ENCODE results near the gene MDGA2. TPM values are rescaled to one million over a fixed set of nuclear protein-coding genes. Genes with fewer than 3 reads are reported as not detected.

Gene MDGA2
- total RNA-seq, 2 experiments from 2014 or later: not detected

DNA sequence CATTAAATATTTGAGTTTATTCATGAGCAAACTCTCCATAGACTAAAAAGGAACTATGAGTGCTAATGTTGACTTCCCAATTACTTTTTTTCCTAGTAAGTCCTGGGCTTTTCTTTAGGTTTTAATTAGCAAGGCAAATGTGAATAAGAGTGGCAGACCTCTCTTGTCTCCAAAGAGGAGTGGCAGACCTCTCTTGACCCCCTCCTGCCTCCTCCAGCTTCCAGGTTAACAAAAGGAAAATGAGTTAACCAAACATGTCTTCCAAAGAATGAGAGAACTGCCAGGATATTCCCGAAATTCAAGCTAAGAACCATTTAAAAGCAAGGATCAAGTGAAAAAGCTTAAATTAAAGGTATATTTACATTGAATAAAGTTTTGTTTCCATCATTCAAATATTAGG, 253.2 kb downstream of the MDGA2 start:
- H3K4me3 Mint-ChIP-seq: no peak overlapping the region
- peaks cover 5% of the 10 kb centered on the region for H3K9me3 Mint-ChIP-seq
- H3K36me3 Mint-ChIP-seq (ENCODE audit: low read depth): no peaks in the 10 kb centered on the region
- no peaks in the 10 kb centered on the region for H3K27me3 Mint-ChIP-seq
- no peak for DNase-seq
- POLR2A ChIA-PET: no interaction called here
- H3K4me1 Mint-ChIP-seq: no peaks in the 10 kb centered on the region
- CTCF ChIA-PET: no interaction called here
- H3K27ac Mint-ChIP-seq: no peak overlapping the region

DNA sequence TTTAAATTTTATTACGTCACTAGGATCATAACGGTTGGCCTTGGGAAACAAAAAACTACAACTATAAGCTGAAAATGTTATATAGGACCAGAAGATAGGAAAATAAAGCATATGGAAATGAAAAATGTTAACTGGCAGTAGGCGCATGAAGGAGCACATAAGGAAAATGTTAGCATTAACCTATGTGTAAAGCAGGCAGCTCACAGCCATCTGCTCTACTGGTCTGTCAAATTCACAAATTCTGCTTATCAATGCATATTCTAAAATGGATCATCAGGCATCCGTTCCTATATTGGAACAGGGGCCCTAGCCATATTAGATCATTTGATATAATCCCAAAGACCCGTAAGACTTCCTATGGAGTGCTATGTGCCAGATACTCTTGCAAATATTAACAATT, 263.9 kb downstream of the MDGA2 start:
- H3K27me3 Mint-ChIP-seq: no peaks in the 10 kb centered on the region
- ChIA-PET CTCF (no interaction called here), POLR2A (no interaction called here)
- H3K4me3 Mint-ChIP-seq: no peak overlapping the region
- DNase-seq: no peak
- H3K4me1 Mint-ChIP-seq: no peaks in the 10 kb centered on the region
- no peaks in the 10 kb centered on the region for H3K36me3 Mint-ChIP-seq (ENCODE audit: low read depth)
- H3K27ac Mint-ChIP-seq: no peak overlapping the region
- no peaks in the 10 kb centered on the region for H3K9me3 Mint-ChIP-seq

DNA sequence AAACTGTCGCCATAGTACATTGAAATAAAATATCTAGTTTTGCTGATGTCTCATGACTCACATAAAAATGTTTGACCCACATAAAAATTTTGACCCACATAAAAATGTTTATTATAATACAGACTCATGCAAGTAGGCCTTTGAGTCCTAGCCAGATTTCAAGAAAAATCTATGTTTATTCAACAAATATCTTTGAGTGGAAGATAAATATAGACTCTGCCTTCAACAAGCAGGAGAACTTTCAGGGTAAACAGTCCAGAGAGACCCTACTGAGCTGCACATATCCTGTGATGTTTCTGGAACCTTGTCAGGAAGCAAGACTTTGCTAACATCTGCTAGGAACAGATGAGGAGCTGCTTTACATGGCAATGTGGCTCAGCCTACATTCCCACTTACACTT, 283.1 kb downstream of the MDGA2 start:
- Mint-ChIP-seq H3K27ac (no peak overlapping the region), H3K9me3 (peaks cover 5% of the 10 kb centered on the region), H3K4me1 (no peaks in the 10 kb centered on the region), H3K27me3 (no peaks in the 10 kb centered on the region), H3K36me3 (ENCODE audit: low read depth) (no peaks in the 10 kb centered on the region), H3K4me3 (no peak overlapping the region)
- CTCF ChIA-PET: no interaction called here
- POLR2A ChIA-PET: no interaction called here
- no peak for DNase-seq

DNA sequence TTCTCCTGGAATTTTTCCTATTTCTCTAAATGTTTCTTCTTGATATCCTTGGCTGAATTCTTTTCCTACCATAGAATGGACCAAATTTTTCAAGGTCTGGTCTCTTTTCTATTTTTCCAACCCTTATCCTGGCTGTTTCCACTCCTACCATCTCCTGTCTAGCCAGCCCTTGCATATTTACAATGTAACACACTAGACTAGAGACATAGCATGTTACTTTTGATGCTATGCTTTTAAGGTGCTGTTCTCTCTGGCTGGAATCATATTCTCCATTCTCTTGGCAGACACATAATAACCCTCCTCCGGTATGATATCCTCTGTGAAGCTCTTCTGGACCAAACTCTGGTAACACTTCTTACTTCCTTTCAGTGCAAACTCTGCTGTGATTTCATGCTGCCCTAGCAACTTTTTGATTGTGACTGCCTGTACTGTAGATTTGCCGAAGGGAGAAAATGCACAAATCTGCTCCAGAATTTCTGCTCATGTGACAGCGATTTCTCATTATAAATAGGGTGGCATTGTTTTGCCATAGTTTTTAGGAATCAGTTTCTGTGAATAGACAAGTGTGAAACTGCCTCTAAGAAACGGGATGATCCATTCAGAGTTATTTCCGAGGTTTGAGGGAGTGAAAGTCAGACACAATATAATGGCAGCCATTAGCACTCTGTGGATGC, 284.4 kb downstream of the MDGA2 start:
- ChIA-PET CTCF (no interaction called here), POLR2A (no interaction called here)
- no peaks in the 10 kb centered on the region for H3K4me1 Mint-ChIP-seq
- no peak overlapping the region for H3K27ac Mint-ChIP-seq
- no peak for DNase-seq
- H3K9me3 Mint-ChIP-seq: peaks cover 5% of the 10 kb centered on the region
- H3K27me3 Mint-ChIP-seq: no peaks in the 10 kb centered on the region
- no peaks in the 10 kb centered on the region for H3K36me3 Mint-ChIP-seq (ENCODE audit: low read depth)
- H3K4me3 Mint-ChIP-seq: no peak overlapping the region

DNA sequence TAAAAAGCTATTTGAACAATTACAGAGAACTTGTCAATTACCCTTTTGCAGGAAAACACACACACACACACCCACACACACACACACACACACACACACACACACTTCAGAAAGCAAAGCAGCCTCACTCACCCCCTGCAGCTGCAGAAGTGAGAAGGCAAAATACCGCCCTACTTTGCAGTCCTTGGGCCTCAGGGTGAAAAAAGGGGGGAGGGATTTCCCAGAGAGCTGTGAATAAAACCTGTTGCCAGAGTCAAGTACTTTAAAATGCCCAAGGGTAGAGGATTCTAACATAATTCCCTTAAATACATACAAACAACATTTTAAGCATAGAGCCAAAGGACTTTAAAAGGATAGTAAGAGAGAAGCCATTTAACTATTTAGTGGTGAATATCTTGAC, 285.9 kb downstream of the MDGA2 start:
- no peaks in the 10 kb centered on the region for H3K4me1 Mint-ChIP-seq
- no peak overlapping the region for H3K27ac Mint-ChIP-seq
- DNase-seq: no peak
- ChIA-PET CTCF (no interaction called here), POLR2A (no interaction called here)
- H3K27me3 Mint-ChIP-seq: no peaks in the 10 kb centered on the region
- no peaks in the 10 kb centered on the region for H3K36me3 Mint-ChIP-seq (ENCODE audit: low read depth)
- peaks cover 5% of the 10 kb centered on the region for H3K9me3 Mint-ChIP-seq
- no peak overlapping the region for H3K4me3 Mint-ChIP-seq

DNA sequence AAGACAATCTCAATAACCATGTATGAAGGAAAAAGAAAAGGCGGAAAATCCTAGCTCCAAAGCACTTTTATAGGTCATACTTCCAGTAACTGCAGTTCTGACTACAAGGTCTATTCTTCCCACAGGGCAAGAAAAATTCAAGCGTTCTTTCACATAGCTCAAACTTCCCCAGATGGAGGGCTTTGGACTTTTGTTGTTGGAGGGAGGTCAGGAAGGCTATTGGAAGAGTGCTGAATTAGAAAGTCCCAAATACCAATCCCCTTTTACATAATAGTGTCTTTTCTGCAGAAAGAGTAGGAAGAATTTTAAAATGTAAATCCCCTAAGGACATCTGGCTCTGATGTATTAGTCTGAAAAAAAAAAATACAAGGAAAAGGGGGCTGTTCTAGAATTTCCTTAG, 309.4 kb downstream of the MDGA2 start:
- Mint-ChIP-seq H3K27ac (no peak overlapping the region), H3K4me1 (no peaks in the 10 kb centered on the region), H3K9me3 (no peaks in the 10 kb centered on the region), H3K36me3 (ENCODE audit: low read depth) (no peaks in the 10 kb centered on the region), H3K4me3 (no peak overlapping the region), H3K27me3 (no peaks in the 10 kb centered on the region)
- DNase-seq: no peak
- CTCF ChIA-PET: no interaction called here
- POLR2A ChIA-PET: no interaction called here

DNA sequence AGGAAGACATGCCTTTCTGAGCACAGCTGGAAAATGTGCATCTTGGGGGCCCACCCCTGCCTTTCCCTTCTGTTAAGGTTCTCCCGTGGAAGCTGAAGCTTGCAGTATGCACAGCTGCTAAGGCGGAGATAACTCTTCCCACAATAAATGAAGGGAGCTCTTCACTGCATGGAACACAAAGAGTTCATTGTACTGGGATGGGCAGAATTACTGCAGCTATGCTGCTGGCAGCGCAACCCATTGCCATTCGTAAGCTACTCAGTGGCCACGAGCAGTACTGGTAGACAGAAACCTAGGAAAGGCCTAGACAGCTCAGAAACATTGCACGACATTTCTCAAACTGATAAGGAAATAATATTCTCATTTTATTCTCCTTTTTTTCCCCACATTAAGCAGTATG, 310.2 kb downstream of the MDGA2 start:
- H3K36me3 Mint-ChIP-seq (ENCODE audit: low read depth): no peaks in the 10 kb centered on the region
- H3K27ac Mint-ChIP-seq: no peak overlapping the region
- H3K27me3 Mint-ChIP-seq: no peaks in the 10 kb centered on the region
- ChIA-PET CTCF (no interaction called here), POLR2A (no interaction called here)
- no peak overlapping the region for H3K4me3 Mint-ChIP-seq
- no peaks in the 10 kb centered on the region for H3K4me1 Mint-ChIP-seq
- DNase-seq: no peak
- no peaks in the 10 kb centered on the region for H3K9me3 Mint-ChIP-seq

DNA sequence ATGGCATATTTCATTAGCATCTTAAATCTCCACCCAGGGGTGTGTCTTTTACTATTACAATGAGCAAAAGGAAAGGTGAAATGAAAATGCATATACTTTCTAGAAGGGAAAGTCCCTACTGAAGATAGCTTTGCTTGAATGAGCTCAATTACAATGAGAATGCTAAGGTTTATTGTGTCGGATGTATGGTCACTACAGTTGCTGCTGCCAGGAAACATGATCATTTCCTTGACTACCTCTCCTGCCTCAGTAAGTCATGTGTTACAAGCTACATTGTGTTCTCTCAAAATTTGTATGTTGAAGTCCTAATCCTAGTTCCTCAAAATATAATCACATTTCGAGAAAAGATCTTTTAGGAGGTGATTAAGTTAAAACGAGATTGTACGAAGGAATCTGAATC, 322.2 kb downstream of the MDGA2 start:
- DNase-seq: no peak
- Mint-ChIP-seq H3K27ac (no peak overlapping the region), H3K36me3 (ENCODE audit: low read depth) (no peaks in the 10 kb centered on the region), H3K4me3 (no peak overlapping the region), H3K4me1 (no peaks in the 10 kb centered on the region), H3K9me3 (peaks cover 13% of the 10 kb centered on the region), H3K27me3 (no peaks in the 10 kb centered on the region)
- CTCF ChIA-PET: no interaction called here
- POLR2A ChIA-PET: no interaction called here

DNA sequence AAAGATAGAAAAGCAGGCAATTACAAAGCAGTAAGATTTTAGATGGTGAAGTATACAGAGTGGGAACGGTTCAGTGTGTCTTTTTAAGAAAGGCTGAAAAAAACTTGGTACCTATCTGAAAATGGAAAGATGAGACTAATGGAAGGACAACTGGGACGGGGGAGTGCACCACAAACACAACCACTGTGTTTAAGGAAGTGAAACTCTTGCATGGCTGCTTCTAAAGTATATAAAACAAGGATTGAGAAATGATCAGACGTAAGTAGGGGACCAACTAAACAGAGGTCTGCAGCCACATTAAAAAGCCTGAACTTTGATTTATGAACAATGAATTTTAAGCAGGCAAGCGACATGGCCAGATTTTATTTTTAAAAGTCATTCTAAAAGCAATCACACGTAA, 328.6 kb downstream of the MDGA2 start:
- CTCF ChIA-PET: no interaction called here
- no peaks in the 10 kb centered on the region for H3K36me3 Mint-ChIP-seq (ENCODE audit: low read depth)
- POLR2A ChIA-PET: no interaction called here

DNA sequence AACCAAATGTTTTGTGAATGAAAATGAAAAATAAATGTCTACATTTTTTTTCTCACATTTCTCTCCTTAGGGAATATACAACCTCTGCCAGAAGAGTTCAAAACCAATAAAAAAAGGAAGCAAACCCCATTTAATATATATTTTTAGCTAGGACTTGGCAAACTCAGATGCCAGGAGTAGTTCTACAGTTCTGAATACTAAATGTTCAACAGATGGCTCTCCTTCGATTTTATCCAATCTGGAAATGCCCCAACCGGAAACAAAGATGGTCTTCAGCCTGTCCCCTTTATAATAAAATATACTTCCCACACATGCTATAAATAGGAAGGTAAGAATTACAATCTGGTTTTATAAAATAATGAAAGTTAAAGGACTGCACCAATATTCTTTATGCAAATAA, 330.4 kb downstream of the MDGA2 start:
- Mint-ChIP-seq H3K27me3 (no peaks in the 10 kb centered on the region), H3K4me1 (no peaks in the 10 kb centered on the region), H3K9me3 (peaks cover 2% of the 10 kb centered on the region), H3K27ac (no peak overlapping the region), H3K36me3 (ENCODE audit: low read depth) (no peaks in the 10 kb centered on the region), H3K4me3 (no peak overlapping the region)
- DNase-seq: no peak
- ChIA-PET POLR2A (no interaction called here), CTCF (no interaction called here)

More for the DNA sequence above, 328.6 kb downstream of the MDGA2 start:
- Mint-ChIP-seq H3K27ac (no peak overlapping the region), H3K4me1 (no peaks in the 10 kb centered on the region), H3K9me3 (peaks cover 2% of the 10 kb centered on the region), H3K27me3 (no peaks in the 10 kb centered on the region), H3K4me3 (no peak overlapping the region)
- no peak for DNase-seq

DNA sequence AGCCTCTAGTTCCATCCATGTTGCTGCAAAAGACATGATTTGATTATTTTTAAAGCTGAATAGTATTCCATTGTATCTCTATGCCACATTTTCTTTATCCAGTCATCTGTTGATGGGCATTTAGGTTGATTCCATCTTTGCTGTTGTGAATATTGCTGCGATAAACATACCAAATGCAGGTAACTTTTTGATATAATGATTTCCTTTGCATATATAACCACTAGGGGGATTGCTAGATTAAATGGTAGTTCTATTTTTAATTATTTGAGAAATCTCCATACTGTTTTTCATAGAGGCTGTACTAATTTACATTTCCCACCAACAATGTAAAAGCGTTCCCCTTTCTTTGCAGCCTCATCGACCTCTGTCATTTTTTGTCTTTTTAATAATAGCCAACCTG, 342.5 kb downstream of the MDGA2 start:
- POLR2A ChIA-PET: no interaction called here
- H3K27ac Mint-ChIP-seq: no peak overlapping the region
- no peaks in the 10 kb centered on the region for H3K4me1 Mint-ChIP-seq
- DNase-seq: no peak
- H3K36me3 Mint-ChIP-seq (ENCODE audit: low read depth): no peaks in the 10 kb centered on the region
- no peaks in the 10 kb centered on the region for H3K9me3 Mint-ChIP-seq
- CTCF ChIA-PET: no interaction called here
- H3K4me3 Mint-ChIP-seq: no peak overlapping the region
- no peaks in the 10 kb centered on the region for H3K27me3 Mint-ChIP-seq

DNA sequence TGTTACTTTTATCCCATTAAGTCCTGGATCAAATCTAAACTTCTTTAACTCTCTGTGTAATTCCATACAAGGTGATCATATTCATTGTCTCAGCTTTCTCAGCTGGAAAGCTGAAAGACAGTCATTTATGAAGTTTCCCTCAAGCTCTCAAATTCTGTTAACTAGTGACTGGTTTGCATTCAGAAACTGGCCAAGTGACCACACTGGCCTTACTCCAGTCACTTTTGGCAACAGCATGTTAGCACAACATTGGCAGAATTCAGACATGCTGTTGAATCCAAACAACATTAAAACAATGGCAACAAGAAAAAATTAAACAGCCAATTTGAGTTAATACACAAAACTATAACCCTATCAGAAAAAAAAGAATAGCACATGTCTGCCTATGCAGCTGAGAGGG, 343.3 kb downstream of the MDGA2 start:
- H3K4me1 Mint-ChIP-seq: no peaks in the 10 kb centered on the region
- no peak for DNase-seq
- H3K9me3 Mint-ChIP-seq: no peaks in the 10 kb centered on the region
- H3K27ac Mint-ChIP-seq: no peak overlapping the region
- ChIA-PET CTCF (no interaction called here), POLR2A (no interaction called here)
- no peak overlapping the region for H3K4me3 Mint-ChIP-seq
- H3K36me3 Mint-ChIP-seq (ENCODE audit: low read depth): no peaks in the 10 kb centered on the region
- no peaks in the 10 kb centered on the region for H3K27me3 Mint-ChIP-seq

DNA sequence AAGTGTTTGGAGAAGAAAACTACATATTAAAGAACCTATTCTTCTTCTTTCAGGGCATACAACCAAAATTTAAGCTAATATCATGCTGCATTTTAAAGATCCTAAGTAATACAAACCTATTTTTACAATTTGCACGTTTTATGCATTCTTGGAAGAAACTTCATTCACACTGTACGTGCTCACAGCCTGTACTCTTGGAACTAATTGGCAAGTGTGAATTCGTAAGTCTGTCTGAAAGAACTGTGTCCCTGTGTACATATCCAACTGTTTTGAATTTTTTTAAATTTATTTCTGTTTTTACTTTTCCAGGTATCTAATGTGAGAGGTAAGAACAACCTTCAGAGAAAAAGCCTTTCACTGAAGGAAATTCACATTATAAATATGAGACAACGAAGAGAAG, 347.0 kb downstream of the MDGA2 start:
- no peak overlapping the region for H3K27ac Mint-ChIP-seq
- ChIA-PET CTCF (no interaction called here), POLR2A (no interaction called here)
- no peaks in the 10 kb centered on the region for H3K27me3 Mint-ChIP-seq
- no peaks in the 10 kb centered on the region for H3K4me1 Mint-ChIP-seq
- H3K36me3 Mint-ChIP-seq (ENCODE audit: low read depth): no peaks in the 10 kb centered on the region
- no peak for DNase-seq
- H3K4me3 Mint-ChIP-seq: no peak overlapping the region
- peaks cover 2% of the 10 kb centered on the region for H3K9me3 Mint-ChIP-seq

DNA sequence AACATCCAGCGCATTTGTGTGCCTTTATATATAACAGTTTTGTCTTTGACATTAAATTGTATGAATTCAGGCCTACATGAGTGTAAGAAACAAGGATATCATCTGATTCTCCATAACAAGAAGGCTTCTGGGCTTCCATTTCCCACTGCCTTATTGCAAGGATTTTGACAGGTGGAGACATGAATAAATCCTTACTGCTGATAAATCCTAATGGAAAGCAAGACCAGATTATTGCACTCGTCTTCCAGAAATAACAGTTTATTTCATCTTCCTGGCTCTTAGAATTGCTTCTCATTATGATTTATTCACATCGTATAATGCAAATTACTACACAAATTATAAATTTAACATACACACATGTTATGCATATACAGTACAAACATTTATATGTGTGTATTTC, 348.1 kb downstream of the MDGA2 start:
- ChIA-PET CTCF (no interaction called here), POLR2A (no interaction called here)
- H3K27me3 Mint-ChIP-seq: no peaks in the 10 kb centered on the region
- no peak overlapping the region for H3K4me3 Mint-ChIP-seq
- H3K36me3 Mint-ChIP-seq (ENCODE audit: low read depth): no peaks in the 10 kb centered on the region
- no peaks in the 10 kb centered on the region for H3K4me1 Mint-ChIP-seq
- H3K27ac Mint-ChIP-seq: no peak overlapping the region
- peaks cover 2% of the 10 kb centered on the region for H3K9me3 Mint-ChIP-seq
- DNase-seq: no peak

DNA sequence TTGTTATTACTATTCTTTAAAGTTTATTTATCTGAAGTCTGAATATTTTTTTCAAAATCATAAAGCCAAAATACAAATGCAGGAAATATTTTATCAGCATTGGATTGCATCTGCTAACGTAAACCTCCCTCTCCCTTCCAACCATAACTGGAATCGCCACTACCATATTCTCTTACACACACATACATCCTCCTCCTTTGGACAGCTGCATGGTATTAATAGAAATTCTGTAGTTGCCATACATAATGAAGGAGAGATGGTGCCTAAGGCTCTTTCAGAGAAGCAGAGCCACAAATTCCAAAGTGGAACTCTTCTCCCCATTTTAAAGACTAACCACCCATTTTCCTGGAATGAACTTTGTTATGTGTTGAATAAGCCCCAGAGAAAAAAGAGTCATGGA, 352.7 kb downstream of the MDGA2 start:
- no peak for DNase-seq
- H3K27me3 Mint-ChIP-seq: no peaks in the 10 kb centered on the region
- no peaks in the 10 kb centered on the region for H3K36me3 Mint-ChIP-seq (ENCODE audit: low read depth)
- H3K4me3 Mint-ChIP-seq: no peak overlapping the region
- H3K27ac Mint-ChIP-seq: no peak overlapping the region
- H3K9me3 Mint-ChIP-seq: peaks cover 6% of the 10 kb centered on the region
- H3K4me1 Mint-ChIP-seq: no peaks in the 10 kb centered on the region
- ChIA-PET POLR2A (no interaction called here), CTCF (interaction anchor here (1.6 kb wide), 1 partner anchor 19 kb away, joined by 3 read pairs; no protein-coding TSS in a partner anchor)
